ENCODE data around the gene OR6S1.
"Not testable (repeated sequence)": the region's sequence is repeated elsewhere in the genome, so short reads cannot be mapped to it uniquely, and the experiment has no call there.

OR6S1 gene

GRCh38 chr14:20668969-20669368, 27.5 kb upstream of the OR6S1 start:
- no peak for DNase-seq

GRCh38 chr14:20667957-20668356, 26.5 kb upstream of the OR6S1 start:
- peak in 3 of 4 experiments; percentile 18 to 37 (median 19) for DNase-seq

GRCh38 chr14:20666400-20666961, 25.0 kb upstream of the OR6S1 start:
- DNase-seq, result not testable (repeated sequence)

GRCh38 chr14:20662968-20663732, 21.7 kb upstream of the OR6S1 start:
- peak; percentile 71 to 84 (median 73) for DNase-seq

DNA sequence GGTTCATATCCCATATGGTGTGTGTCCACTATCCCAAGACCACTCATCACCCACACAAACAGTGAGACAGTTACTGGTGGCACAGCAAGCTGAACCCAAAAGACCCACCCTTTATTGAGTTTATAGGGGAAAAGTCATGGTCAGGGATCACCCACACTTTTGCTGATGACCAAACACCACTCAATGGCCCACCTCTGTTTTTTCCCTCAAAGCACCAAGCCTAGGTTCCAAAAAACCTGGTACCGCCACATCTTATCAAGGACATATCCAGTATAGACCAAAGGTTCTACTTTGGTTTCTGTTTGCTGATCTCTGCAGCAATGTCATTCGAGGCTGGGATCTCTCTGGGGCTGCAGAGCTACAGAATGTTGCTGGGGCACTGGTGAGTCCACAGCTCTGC, 19.7 kb upstream of the OR6S1 start:
- DNase-seq, result no peak

DNA sequence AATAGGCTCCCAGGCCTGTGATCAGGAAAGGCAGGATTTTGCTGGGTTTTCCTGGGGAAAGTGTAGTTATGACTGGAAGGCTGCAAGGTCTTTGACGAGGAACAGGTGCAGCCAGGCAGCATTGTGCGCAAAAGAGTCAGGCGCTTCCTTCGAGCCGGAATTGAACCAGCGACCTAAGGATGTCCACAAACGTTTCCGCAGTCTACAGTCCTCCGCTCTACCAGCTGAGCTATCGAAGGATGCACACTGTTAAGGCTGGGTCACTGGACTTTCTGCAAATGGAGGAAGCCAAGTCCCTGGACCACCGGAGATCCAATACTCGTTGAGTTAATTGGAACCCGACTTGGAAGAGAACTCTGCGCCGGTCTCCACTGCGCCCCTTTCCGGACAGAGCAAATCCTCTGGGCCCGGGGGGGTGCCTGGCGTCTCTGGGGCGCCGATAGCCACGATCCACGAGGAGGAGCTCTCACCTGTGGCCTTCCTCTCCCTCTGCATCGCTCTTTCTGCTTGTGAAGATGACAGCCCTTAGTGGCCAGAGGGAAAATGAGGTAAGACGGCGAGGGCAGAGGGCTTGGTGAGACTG, 18.4 kb upstream of the OR6S1 start:
- DNase-seq, result no peak

DNA sequence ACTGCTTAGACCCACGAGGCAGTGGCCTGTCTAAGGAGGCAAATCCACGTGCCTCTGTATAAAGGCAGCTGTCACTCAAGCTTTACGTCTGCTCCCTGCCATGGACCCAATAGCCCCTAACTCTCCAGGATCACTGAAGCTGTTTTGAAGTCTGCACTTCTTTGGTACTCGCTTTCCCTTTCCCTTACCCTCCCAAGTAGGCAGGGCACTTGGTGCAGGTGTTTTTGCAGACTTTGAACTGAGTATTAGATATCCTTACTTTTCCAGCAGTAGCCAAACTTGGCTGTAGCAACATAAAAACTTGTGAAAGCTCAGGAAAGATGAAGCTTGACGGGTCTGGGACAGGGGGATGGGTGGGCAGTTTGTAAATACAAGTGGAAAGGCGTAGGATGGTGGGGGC, 17.8 kb upstream of the OR6S1 start:
- no peak for DNase-seq

DNA sequence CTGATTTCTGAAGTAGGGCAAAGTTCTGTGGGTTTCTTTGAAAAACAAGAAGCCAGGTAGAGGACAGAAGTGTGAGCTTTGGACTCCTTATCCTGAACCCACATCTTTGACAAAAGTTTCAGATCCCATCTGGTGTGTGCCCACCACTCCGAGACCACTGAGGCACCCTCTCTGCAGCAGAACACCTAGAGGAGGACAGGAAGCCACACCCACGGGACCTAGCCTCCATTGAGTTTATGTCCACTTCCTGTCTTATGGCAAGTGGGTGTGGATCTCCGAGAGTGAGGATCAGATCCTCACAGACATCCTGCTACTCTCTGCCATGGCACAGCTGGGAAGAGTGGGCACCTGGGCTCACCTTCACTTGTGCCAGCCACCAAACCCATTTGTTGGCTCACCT, 16.8 kb upstream of the OR6S1 start:
- no peak for DNase-seq

DNA sequence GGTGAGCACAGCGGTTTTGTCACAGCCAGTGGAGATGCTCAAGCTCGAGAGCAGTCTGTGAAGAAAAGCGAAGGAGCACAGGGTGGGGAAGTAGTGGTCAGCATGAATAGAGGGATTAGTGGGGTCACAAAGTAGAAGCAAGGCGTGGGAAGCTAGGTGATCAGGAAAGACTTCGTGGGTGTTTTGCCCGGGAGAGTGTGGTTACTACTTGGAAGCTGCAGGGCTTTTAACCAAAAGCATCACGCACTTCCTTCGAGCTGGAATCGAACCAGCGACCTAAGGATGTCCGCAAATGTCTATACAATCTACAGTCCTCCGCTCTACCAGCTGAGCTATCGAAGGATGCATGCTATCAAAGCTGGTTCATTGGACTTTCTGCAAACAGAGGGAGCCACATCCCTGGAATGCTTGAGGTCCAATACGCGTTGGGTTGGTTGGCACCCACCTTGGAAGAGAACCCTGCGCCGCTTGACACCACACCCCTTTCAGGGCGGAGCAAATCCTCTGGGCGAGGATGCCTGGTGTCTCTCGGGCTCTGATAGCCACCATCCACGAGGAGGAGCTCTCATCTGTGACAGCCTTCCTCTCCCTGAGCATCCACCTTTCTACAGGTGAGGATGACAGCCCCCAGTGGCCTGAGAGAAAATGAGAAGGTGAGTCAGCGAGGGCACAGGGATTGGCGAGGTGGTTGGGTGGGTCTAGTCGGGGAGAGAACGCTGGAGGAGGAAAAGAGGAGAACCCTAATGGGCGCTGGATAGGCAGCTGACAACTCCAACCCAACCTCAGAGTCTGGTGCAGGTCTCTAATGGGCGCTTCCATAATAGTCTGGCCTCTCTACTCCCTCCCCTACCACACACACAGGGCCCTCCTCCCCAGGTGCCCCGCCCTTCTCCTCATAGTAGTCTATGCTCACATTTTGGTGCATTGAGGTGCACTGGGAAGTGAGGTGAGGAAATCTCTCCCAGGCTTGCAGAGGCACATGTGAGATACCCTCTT, 16.0 kb upstream of the OR6S1 start:
- DNase-seq, result peak in 1 of 4 experiments; percentile 39

GRCh38 chr14:20656274-20656673, 14.8 kb upstream of the OR6S1 start:
- DNase-seq, result no peak

GRCh38 chr14:20655851-20656250, 14.4 kb upstream of the OR6S1 start:
- DNase-seq, result no peak

- peak; percentile 25 to 51 (median 36) for DNase-seq
Measured at GRCh38 chr14:20652996-20653975, 11.8 kb upstream of the OR6S1 start.

GRCh38 chr14:20645481-20645880, 4.0 kb upstream of the OR6S1 start:
- no peak for DNase-seq

DNA sequence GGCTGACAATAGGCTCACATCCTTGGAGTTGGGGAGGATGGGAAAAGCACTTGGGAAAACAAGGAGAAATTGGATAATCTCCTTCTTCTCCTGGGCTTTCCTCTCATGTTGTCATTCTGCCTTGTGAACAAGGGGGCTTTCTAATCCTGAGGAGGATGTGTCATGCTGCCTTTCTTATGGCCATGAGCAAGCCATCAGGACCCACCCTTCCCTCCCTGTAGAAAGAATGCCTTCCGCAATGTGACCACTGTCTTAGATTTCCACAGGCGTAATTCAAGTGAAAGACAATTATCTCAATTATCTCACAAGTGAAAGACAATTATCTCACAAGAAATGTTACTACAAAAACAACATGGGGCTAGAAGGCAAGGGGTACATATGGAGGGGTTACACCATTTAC, 3.0 kb upstream of the OR6S1 start:
- DNase-seq, result no peak

- DNase-seq, result not testable (repeated sequence)
Measured at GRCh38 chr14:20642755-20643154, 1.3 kb upstream of the OR6S1 start.

DNA sequence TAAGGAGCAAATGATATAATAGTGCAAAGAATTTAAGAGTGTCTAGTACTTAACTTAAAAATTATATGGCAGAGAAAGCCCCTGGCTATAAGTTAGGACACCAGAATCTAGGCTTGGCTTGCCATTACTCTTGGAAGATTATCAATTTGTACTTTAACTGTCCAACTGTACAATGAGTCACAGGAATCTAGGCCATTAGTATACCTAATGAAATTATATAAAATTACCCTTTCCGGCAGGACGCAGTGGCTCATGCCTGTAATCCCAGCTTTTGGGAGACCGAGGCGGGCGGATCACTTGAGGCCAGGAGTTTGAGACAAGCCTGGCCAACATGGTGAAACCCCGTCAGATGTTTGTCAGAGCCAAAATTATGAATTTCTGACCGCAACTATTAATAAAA, 691 bp upstream of the OR6S1 start:
- DNase-seq, result no peak

GRCh38 chr14:20632831-20633691, 8.4 kb downstream of the OR6S1 start:
- DNase-seq, result peak; percentile 65 to 73 (median 68)

DNA sequence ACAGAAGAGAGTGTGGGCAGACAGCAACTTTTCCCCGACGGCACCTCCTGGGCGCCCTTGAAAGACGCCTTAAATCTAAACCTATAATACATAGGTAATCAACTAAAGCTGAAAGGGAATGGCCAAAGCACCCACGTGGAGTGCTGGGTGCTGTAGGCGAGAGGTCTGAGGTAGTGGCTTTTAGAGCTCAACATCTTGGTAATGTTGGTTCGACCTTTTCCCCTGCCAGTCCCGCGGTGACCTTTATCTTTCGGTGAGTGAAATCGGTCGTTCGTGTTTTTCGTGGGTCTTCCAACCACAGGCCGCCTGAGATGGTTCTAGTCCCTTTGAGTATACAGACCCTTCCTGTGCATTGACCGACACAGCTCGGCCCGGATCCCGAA, 9.1 kb downstream of the OR6S1 start:
- DNase-seq, result peak in 2 of 4 experiments; percentile 9 to 20

DNA sequence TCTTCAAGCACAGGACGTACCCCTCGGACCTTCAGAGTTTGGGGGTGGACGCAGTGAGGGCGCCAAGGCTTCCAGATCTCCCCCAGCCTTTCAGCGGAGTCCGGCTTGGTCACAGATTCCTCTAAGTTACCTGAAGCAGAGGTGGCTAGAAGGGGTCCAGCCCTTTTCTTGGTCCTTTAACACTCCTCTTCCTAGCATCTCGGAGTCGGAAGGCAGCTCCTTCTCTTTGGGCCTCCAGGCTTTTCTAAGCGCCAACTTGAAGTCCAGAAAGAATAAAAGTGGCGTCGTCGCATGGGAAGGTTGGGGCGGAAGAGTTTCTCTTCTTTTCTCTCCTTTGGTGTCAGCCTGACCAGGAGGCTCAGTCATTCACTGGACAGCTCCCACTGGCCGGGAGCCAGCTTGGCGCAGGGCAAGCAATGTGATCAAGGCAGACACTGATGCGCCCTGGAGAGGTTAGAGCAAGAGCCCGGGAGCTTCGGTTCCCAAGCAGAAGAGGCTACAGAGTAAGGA, 9.6 kb downstream of the OR6S1 start:
- peak; percentile 54 to 80 (median 68) for DNase-seq

Data from suppressor macrophage (primary cell).